ENCODE measurements around the gene SORBS2. TPM values are rescaled to one million over a fixed set of nuclear protein-coding genes. Genes with fewer than 3 reads are reported as not detected.

SORBS2 gene
- total and polyA plus RNA-seq, 2 of the 4 experiments (the other 2 are of a cell fraction) = 0.18 TPM; not detected in 1

- Histone ChIP-seq H2BK120ac (ENCODE audit: low read depth, low read length) (peak overlapping the region; percentile 92), H2AK9ac (replicated peaks; ENCODE audit: low read depth, low read length, poor library complexity) (peak overlapping the region; percentile 31), H3K4me2 (ENCODE audit: low read depth, low read length) (no peak overlapping the region), H4K8ac (ENCODE audit: low read depth in 2 of 2, low read length in 2 of 2) (peak overlapping the region in 1 of 2 experiments; percentile 89; a peak in 2 of 4 replicates), H3K27me3 (ENCODE audit: control insufficient read depth, insufficient read depth, low read length) (no peaks in the 10 kb centered on the region), H3K27ac (ENCODE audit: insufficient read depth, low read length) (peak overlapping the region; percentile 75; the same call in 1 of the 2 replicates), H2BK15ac (ENCODE audit: low read depth, low read length) (no peak overlapping the region; the same call in 1 of the 3 replicates), H3K4ac (ENCODE audit: low read depth, low read length) (peak overlapping the region; percentile 93), H3K9me1 (ENCODE audit: insufficient read depth, low read length) (peaks cover 16% of the 10 kb centered on the region), H3K9me3 (ENCODE audit: control insufficient read depth, insufficient read depth, low read length) (no peaks in the 10 kb centered on the region), H2BK20ac (ENCODE audit: low read depth, low read length) (peak overlapping the region; percentile 94; the same call in 1 of the 2 replicates), H3K9ac (ENCODE audit: low read depth, low read length) (no peak overlapping the region), H3K14ac (replicated peaks; ENCODE audit: low read depth, low read length) (peak overlapping the region; percentile 64; the same call in 1 of the 2 replicates), H3K18ac (ENCODE audit: low read depth, low read length) (peak overlapping the region; percentile 78), H2BK5ac (ENCODE audit: low read depth, low read length, poor library complexity, severe bottlenecking) (peak overlapping the region; percentile 74), H4K20me1 (ENCODE audit: insufficient read depth, low read length) (no peaks in the 10 kb centered on the region), H3K4me1 (ENCODE audit: control insufficient read depth, insufficient read depth, low read length) (peaks cover 24% of the 10 kb centered on the region), H4K5ac (ENCODE audit: low read depth, low read length) (peak overlapping the region; percentile 22), H3K4me3 (ENCODE audit: insufficient read depth, low read depth, low read length) (no peak overlapping the region), H3K23ac (ENCODE audit: low read depth, low read length) (no peak overlapping the region), H3K56ac (ENCODE audit: extremely low read depth, insufficient read depth, low read length) (no peak overlapping the region), H2AK5ac (ENCODE audit: low read depth, low read length) (peak overlapping the region; percentile 55; the same call in 1 of the 2 replicates), H3K79me1 (ENCODE audit: low read depth in 1 of 2, low read length in 2 of 2) (no peaks in the 10 kb centered on the region), H4K91ac (ENCODE audit: insufficient read depth, low read depth, low read length) (peak overlapping the region; percentile 86), H2AFZ (replicated peaks; ENCODE audit: low read length, poor library complexity) (peak overlapping the region; percentile 81), H3K36me3 (ENCODE audit: control insufficient read depth, insufficient read depth, low read length) (no peaks in the 10 kb centered on the region)
- intact Hi-C loops (cut with micrococcal nuclease) = loop anchor here (2.0 kb wide), 2 partner anchors 45 to 77 kb away; no protein-coding TSS in a partner anchor
- dilution Hi-C loops (cut with HindIII; ENCODE audit: low sequenced_read_pairs, unreplicated experiment) = no loop called here
- in situ Hi-C loops (cut with MboI; ENCODE audit: low sequenced_read_pairs) = no loop called here
- ATAC-seq (ENCODE audit: low read depth) (no peak), DNase-seq (no peak)
- CTCF ChIA-PET = no interaction called here
- no peak for TF ChIP-seq RFX5 (IDR thresholded peaks at IDR 0.05; ENCODE audit: low read depth, low read length)
- no peak for TF ChIP-seq MAFK (IDR thresholded peaks at IDR 0.05; ENCODE audit: low read depth, low read length)
- BruUV-seq (replicated peaks) = no TSS peak
- 100% methylated on average over 3 of the region's 8 CpGs; no CpG with 5 or more reads in 1 of the 2 experiments for WGBS, 2 experiments (ENCODE audit: extremely low coverage in 2 of 2, insufficient read length in 1 of 2)
- POLR2A ChIA-PET (ENCODE audit: unreplicated experiment) = no interaction called here
Observed at GRCh38 chr4:185838104-185838452, 26.1 kb upstream of the SORBS2 start.

Data from IMR-90 (cell line).